ENCODE results near the gene CDC42BPB. TPM values are rescaled to one million over a fixed set of nuclear protein-coding genes. Genes with fewer than 3 reads are reported as not detected.

The CDC42BPB gene
- total RNA-seq, 4 donors from 2014 or later: 93.9 to 132 (median 110) TPM

GRCh38 chr14:103016071-103016470, 41.3 kb downstream of the CDC42BPB start:
- H3K9me3 ChIP-seq: no peaks in the 10 kb centered on the region
- no peak for DNase-seq (ENCODE audit: extremely low spot score)
- H3K36me3 ChIP-seq: peaks cover 2 to 18% (median 10%) of the 10 kb centered on the region in 4 donors
- H3K27me3 ChIP-seq: no peaks in the 10 kb centered on the region
- no peak overlapping the region for H3K4me3 ChIP-seq
- H3K4me1 ChIP-seq: peaks cover 36 to 77% (median 65%) of the 10 kb centered on the region in 4 donors
- intact Hi-C loops (cut with DNase I): no loop called here
- WGBS: 100% methylated on average over 1 of the region's 9 CpGs
- TF ChIP-seq CTCF (IDR thresholded peaks at IDR 0.05) (no peak), POLR2A (IDR thresholded peaks at IDR 0.05; ENCODE audit: low read depth) (no peak), EP300 (IDR thresholded peaks at IDR 0.05) (no peak), POLR2AphosphoS5 (IDR thresholded peaks at IDR 0.05) (no peak)
- H3K27ac ChIP-seq (replicated peaks in 1 of 4): no peak overlapping the region

- H3K4me1 ChIP-seq: peaks cover 36 to 75% (median 63%) of the 10 kb centered on the region in 4 donors
Observed at GRCh38 chr14:103015426-103015825, 41.9 kb downstream of the CDC42BPB start.

GRCh38 chr14:103014466-103015228, 42.7 kb downstream of the CDC42BPB start:
- 41% methylated on average over 11 of the region's 11 CpGs for WGBS
- DNase-seq (ENCODE audit: extremely low spot score): no peak
- Histone ChIP-seq H3K4me3 (no peak overlapping the region), H3K27ac (replicated peaks in 1 of 4) (no peak overlapping the region), H3K4me1 (peaks cover 32 to 67% (median 56%) of the 10 kb centered on the region in 4 donors), H3K27me3 (no peaks in the 10 kb centered on the region), H3K36me3 (peaks cover 11 to 27% (median 20%) of the 10 kb centered on the region in 4 donors), H3K9me3 (no peaks in the 10 kb centered on the region)
- TF ChIP-seq POLR2AphosphoS5 (IDR thresholded peaks at IDR 0.05) (no peak), POLR2A (IDR thresholded peaks at IDR 0.05; ENCODE audit: low read depth) (no peak), EP300 (IDR thresholded peaks at IDR 0.05) (no peak)
- intact Hi-C loops (cut with DNase I): no loop called here

More at GRCh38 chr14:103015426-103015825, 41.9 kb downstream of the CDC42BPB start:
- no peak overlapping the region for H3K27ac ChIP-seq (replicated peaks in 1 of 4)
- H3K9me3 ChIP-seq: no peaks in the 10 kb centered on the region
- peaks cover 8 to 24% (median 16%) of the 10 kb centered on the region in 4 donors for H3K36me3 ChIP-seq
- TF ChIP-seq POLR2A (IDR thresholded peaks at IDR 0.05; ENCODE audit: low read depth): no peak
- TF ChIP-seq CTCF (IDR thresholded peaks at IDR 0.05): no peak
- no peak for TF ChIP-seq POLR2AphosphoS5 (IDR thresholded peaks at IDR 0.05)
- TF ChIP-seq EP300 (IDR thresholded peaks at IDR 0.05): no peak
- intact Hi-C loops (cut with DNase I): no loop called here
- H3K27me3 ChIP-seq: no peaks in the 10 kb centered on the region
- H3K4me3 ChIP-seq: no peak overlapping the region
- WGBS: 93% methylated on average over 5 of the region's 5 CpGs
- no peak for DNase-seq (ENCODE audit: extremely low spot score)

- Histone ChIP-seq H3K27me3 (no peaks in the 10 kb centered on the region), H3K4me1 (peaks cover 38 to 54% (median 46%) of the 10 kb centered on the region in 4 donors), H3K36me3 (peaks cover 11 to 43% (median 31%) of the 10 kb centered on the region in 4 donors), H3K9me3 (no peaks in the 10 kb centered on the region), H3K4me3 (no peak overlapping the region), H3K27ac (replicated peaks in 1 of 4) (no peak overlapping the region)
- no peak for DNase-seq (ENCODE audit: extremely low spot score)
- no peak for TF ChIP-seq POLR2A (IDR thresholded peaks at IDR 0.05; ENCODE audit: low read depth)
- intact Hi-C loops (cut with DNase I): no loop called here
- WGBS: 97% methylated on average over 12 of the region's 12 CpGs
Observed at GRCh38 chr14:103013028-103013427, 44.3 kb downstream of the CDC42BPB start.

GRCh38 chr14:103009559-103009958, 47.8 kb downstream of the CDC42BPB start:
- TF ChIP-seq CTCF (IDR thresholded peaks at IDR 0.05) (no peak), EP300 (IDR thresholded peaks at IDR 0.05) (no peak), POLR2A (IDR thresholded peaks at IDR 0.05; ENCODE audit: low read depth) (no peak), POLR2AphosphoS5 (IDR thresholded peaks at IDR 0.05) (no peak)
- intact Hi-C loops (cut with DNase I): no loop called here
- Histone ChIP-seq H3K9me3 (no peaks in the 10 kb centered on the region), H3K27me3 (no peaks in the 10 kb centered on the region), H3K36me3 (peaks cover 11 to 63% (median 49%) of the 10 kb centered on the region in 4 donors), H3K4me1 (peaks cover 7 to 25% (median 22%) of the 10 kb centered on the region in 4 donors), H3K4me3 (no peak overlapping the region), H3K27ac (replicated peaks in 1 of 4) (no peak overlapping the region)
- WGBS: 79% methylated on average over 2 of the region's 2 CpGs
- no peak for DNase-seq (ENCODE audit: extremely low spot score)

Data from esophagus muscularis mucosa (tissue), 4 donors.